ENCODE results near the gene ARHGDIB. TPM values are rescaled to one million over a fixed set of nuclear protein-coding genes. Genes with fewer than 3 reads are reported as not detected.

ARHGDIB gene
- total RNA-seq: 313 TPM
- long read RNA-seq, transcript ARHGDIB-201 (6 exons, 1,256 nt): major isoform, 164 of 183 reads
- long read RNA-seq, partial matches to known transcripts: 5 of 183 reads
- long read RNA-seq, other reads (novel, unspliced or antisense): 11 of 183 reads

GRCh38 chr12:14961466-14962152 lies at the start of gene ARHGDIB:
TSS of gene ARHGDIB (minus strand) at chr12:14961601. CDS start at chr12:14950712, 10,889 bp downstream.
- Histone ChIP-seq H3K4me1 (peaks cover 44% of the 10 kb centered on the region), H3K4me3 (peak within 1 kb of the TSS; percentile 59), H3K9me3 (no peaks in the 10 kb centered on the region), H3K27ac (peak within 1 kb of the TSS; percentile 85), H3K36me3 (no peaks in the 10 kb centered on the region), H3K27me3 (ENCODE audit: low read depth) (no peaks in the 10 kb centered on the region)
- TF ChIP-seq, protein P1, sequence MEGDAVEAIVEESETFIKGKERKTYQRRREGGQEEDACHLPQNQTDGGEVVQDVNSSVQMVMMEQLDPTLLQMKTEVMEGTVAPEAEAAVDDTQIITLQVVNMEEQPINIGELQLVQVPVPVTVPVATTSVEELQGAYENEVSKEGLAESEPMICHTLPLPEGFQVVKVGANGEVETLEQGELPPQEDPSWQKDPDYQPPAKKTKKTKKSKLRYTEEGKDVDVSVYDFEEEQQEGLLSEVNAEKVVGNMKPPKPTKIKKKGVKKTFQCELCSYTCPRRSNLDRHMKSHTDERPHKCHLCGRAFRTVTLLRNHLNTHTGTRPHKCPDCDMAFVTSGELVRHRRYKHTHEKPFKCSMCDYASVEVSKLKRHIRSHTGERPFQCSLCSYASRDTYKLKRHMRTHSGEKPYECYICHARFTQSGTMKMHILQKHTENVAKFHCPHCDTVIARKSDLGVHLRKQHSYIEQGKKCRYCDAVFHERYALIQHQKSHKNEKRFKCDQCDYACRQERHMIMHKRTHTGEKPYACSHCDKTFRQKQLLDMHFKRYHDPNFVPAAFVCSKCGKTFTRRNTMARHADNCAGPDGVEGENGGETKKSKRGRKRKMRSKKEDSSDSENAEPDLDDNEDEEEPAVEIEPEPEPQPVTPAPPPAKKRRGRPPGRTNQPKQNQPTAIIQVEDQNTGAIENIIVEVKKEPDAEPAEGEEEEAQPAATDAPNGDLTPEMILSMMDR (IDR thresholded peaks at IDR 0.05): no peak
- ATAC-seq: peak; percentile 84 to 86
- DNase-seq: peak; percentile 58
- intact Hi-C loops (cut with DNase I): no loop called here

DNA sequence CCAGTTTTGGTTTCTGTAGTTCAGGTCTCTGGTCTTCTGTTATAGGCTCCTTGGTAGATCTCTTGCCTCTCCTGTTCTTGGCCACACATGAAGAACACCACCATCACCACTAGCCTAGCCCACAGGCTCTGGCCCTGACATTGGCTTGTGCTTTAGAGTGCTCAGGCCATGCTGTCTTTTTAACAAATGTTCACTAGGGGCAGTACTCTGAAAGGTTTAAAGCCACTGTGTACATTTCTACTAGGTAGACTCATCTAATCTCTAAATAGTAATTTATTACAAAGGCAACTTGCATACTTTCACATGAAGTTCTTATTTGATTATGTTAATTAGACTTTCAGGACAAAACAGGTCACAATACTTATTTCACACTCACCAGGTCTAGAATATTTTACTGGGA lies 49.8 kb upstream of the ARHGDIB start:
- ATAC-seq (no peak), DNase-seq (no peak)
- Histone ChIP-seq H3K9me3 (no peaks in the 10 kb centered on the region), H3K4me3 (no peak overlapping the region), H3K27me3 (ENCODE audit: low read depth) (no peaks in the 10 kb centered on the region), H3K4me1 (no peaks in the 10 kb centered on the region), H3K36me3 (no peaks in the 10 kb centered on the region), H3K27ac (no peak overlapping the region)
- intact Hi-C loops (cut with DNase I): no loop called here
- TF ChIP-seq, protein P1 (IDR thresholded peaks at IDR 0.05): no peak

GRCh38 chr12:15007551-15007950 lies 46.1 kb upstream of the ARHGDIB start:
- H3K4me1 ChIP-seq: no peaks in the 10 kb centered on the region
- H3K27me3 ChIP-seq (ENCODE audit: low read depth): no peaks in the 10 kb centered on the region
- TF ChIP-seq, protein P1 (IDR thresholded peaks at IDR 0.05): no peak
- H3K9me3 ChIP-seq: no peaks in the 10 kb centered on the region
- ATAC-seq (no peak), DNase-seq (no peak)
- intact Hi-C loops (cut with DNase I): no loop called here
- H3K36me3 ChIP-seq: no peaks in the 10 kb centered on the region
- H3K4me3 ChIP-seq: no peak overlapping the region
- H3K27ac ChIP-seq: no peak overlapping the region

- H3K4me3 ChIP-seq: no peak overlapping the region
- ATAC-seq (peak; percentile 74 to 79), DNase-seq (no peak)
- H3K9me3 ChIP-seq: no peaks in the 10 kb centered on the region
- H3K4me1 ChIP-seq: peaks cover 9% of the 10 kb centered on the region
- H3K27ac ChIP-seq: no peak overlapping the region
- no peaks in the 10 kb centered on the region for H3K27me3 ChIP-seq (ENCODE audit: low read depth)
- intact Hi-C loops (cut with DNase I): no loop called here
- TF ChIP-seq, protein P1 (IDR thresholded peaks at IDR 0.05): no peak
- H3K36me3 ChIP-seq: no peaks in the 10 kb centered on the region
Observed at GRCh38 chr12:15005064-15005463, 43.7 kb upstream of the ARHGDIB start.

- no peak overlapping the region for H3K4me3 ChIP-seq
- no peaks in the 10 kb centered on the region for H3K27me3 ChIP-seq (ENCODE audit: low read depth)
- ATAC-seq (no peak), DNase-seq (no peak)
- intact Hi-C loops (cut with DNase I): no loop called here
- H3K27ac ChIP-seq: no peak overlapping the region
- no peaks in the 10 kb centered on the region for H3K36me3 ChIP-seq
- H3K4me1 ChIP-seq: peaks cover 9% of the 10 kb centered on the region
- TF ChIP-seq, protein P1 (IDR thresholded peaks at IDR 0.05): no peak
- no peaks in the 10 kb centered on the region for H3K9me3 ChIP-seq
Observed at GRCh38 chr12:15004421-15004820, 43.0 kb upstream of the ARHGDIB start.
